ENCODE data around the gene CRYZL1. TPM values are rescaled to one million over a fixed set of nuclear protein-coding genes. Genes with fewer than 3 reads are reported as not detected.

CRYZL1 gene
- total and polyA plus RNA-seq, 8 donors = 21.8 to 84.5 (median 63.4) TPM

GRCh38 chr21:33664135-33664534, 22.6 kb upstream of the CRYZL1 start:
- Histone ChIP-seq H3K27me3 (no peaks in the 10 kb centered on the region), H3K27ac (no peak overlapping the region), H3K9me3 (no peaks in the 10 kb centered on the region), H3K36me3 (no peaks in the 10 kb centered on the region), H3K4me1 (peaks cover 3 to 4% of the 10 kb centered on the region in 2 donors), H3K4me3 (no peak overlapping the region)
- intact Hi-C loops (cut with DNase I) = no loop called here
- ATAC-seq (no peak), DNase-seq (no peak)
- TF ChIP-seq CTCF (IDR thresholded peaks at IDR 0.05) = no peak

- TF ChIP-seq CTCF (IDR thresholded peaks at IDR 0.05) = no peak
- no peaks in the 10 kb centered on the region for H3K36me3 ChIP-seq
- intact Hi-C loops (cut with DNase I) = no loop called here
These were observed 21.7 kb upstream of the CRYZL1 start for GRCh38 chr21:33663241-33663640.

GRCh38 chr21:33662046-33662445, 20.5 kb upstream of the CRYZL1 start:
- H3K27ac ChIP-seq = no peak overlapping the region
- TF ChIP-seq CTCF (IDR thresholded peaks at IDR 0.05) = no peak
- H3K4me1 ChIP-seq = peaks cover 4 to 8% of the 10 kb centered on the region in 2 donors
- no peaks in the 10 kb centered on the region for H3K27me3 ChIP-seq
- DNase-seq = no peak
- no peak overlapping the region for H3K4me3 ChIP-seq
- no peaks in the 10 kb centered on the region for H3K36me3 ChIP-seq
- no peak for ATAC-seq
- intact Hi-C loops (cut with DNase I) = no loop called here
- H3K9me3 ChIP-seq = no peaks in the 10 kb centered on the region

More at GRCh38 chr21:33663241-33663640, 21.7 kb upstream of the CRYZL1 start:
- peaks cover 4% of the 10 kb centered on the region in 2 donors for H3K4me1 ChIP-seq
- no peak overlapping the region for H3K4me3 ChIP-seq
- DNase-seq (no peak), ATAC-seq (no peak)
- no peaks in the 10 kb centered on the region for H3K9me3 ChIP-seq
- no peak overlapping the region for H3K27ac ChIP-seq
- H3K27me3 ChIP-seq = no peaks in the 10 kb centered on the region

GRCh38 chr21:33661146-33661545, 19.6 kb upstream of the CRYZL1 start:
- Histone ChIP-seq H3K36me3 (no peaks in the 10 kb centered on the region), H3K9me3 (no peaks in the 10 kb centered on the region), H3K27ac (no peak overlapping the region), H3K4me3 (no peak overlapping the region), H3K4me1 (peaks cover 4 to 17% of the 10 kb centered on the region in 2 donors), H3K27me3 (no peaks in the 10 kb centered on the region)
- DNase-seq (no peak), ATAC-seq (no peak)
- intact Hi-C loops (cut with DNase I) = no loop called here
- TF ChIP-seq CTCF (IDR thresholded peaks at IDR 0.05) = no peak

GRCh38 chr21:33660406-33660805, 18.9 kb upstream of the CRYZL1 start:
- ATAC-seq = no peak
- no peak for TF ChIP-seq CTCF (IDR thresholded peaks at IDR 0.05)

More at GRCh38 chr21:33660406-33660805, 18.9 kb upstream of the CRYZL1 start:
- Histone ChIP-seq H3K36me3 (no peaks in the 10 kb centered on the region), H3K27ac (no peak overlapping the region), H3K4me1 (peaks cover 4 to 25% of the 10 kb centered on the region in 2 donors), H3K4me3 (no peak overlapping the region), H3K9me3 (no peaks in the 10 kb centered on the region), H3K27me3 (no peaks in the 10 kb centered on the region)
- no peak for DNase-seq
- intact Hi-C loops (cut with DNase I) = no loop called here
